Fibroblast of pulmonary artery (primary cell): ENCODE data around the gene AP3D1.

Source experiments
- DNase-seq: peaks from one replicate; pipeline ENCODE4 v3.0.0-alpha.2; 2010; ENCODE audit warnings: low read depth
- H3K4me3 ChIP-seq: replicated peaks from 2 replicates; pipeline ENCODE4 v1.5.1; 2011; ENCODE audit warnings: low read depth, mild to moderate bottlenecking, control low read depth, low read length, moderate library complexity
- TF ChIP-seq, protein P1 (sequence below): IDR thresholded peaks from 2 replicates; pipeline ENCODE4 v1.5.1; 2011; ENCODE audit warnings: mild to moderate bottlenecking, control low read depth, low read length, inconsistent platforms; ENCODE audit errors: missing control alignments

AP3D1 gene

DNA sequence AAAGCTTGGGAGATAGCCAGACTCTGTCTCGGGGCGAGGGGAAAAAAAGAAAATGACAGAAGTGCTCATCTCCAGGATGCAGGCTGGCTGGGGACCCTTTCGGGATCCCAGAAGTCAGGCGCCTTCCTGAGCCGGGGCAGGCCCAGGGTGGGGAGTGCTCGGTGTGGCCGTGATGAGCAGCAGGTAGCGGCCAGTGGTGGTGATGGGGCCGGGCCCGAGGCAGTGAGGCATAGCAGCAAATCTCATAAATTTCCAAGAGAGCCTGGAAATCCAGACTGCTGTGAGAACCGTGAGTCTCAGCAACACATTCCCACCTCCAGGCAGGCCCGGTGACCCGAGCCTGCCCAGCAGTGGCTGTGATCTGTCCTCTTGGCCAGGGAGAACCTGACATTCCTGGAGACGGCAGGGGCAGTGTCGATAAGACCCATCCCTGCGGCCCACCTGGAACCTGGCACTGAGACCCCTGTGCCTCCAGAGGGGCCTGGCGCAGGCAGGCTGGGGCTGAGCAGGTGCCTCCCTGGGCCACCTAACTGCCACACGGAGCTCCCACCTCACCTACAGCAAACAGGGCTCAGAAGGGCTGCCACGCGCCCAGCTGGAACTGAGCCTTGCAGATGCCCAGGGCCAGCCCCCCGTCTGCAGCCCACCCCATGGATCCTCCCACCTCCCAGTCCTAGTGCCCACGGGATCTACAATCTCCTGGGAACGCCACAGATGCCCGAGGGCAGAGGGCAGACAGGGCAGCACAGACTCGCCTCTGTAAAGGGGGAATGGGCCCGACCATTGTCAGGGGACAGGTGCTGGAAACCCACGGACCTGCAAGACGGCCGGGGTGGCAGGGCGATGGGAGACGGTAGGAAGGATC, 31.2 kb downstream of the AP3D1 start:
- DNase-seq: no peak
- TF ChIP-seq, protein P1, sequence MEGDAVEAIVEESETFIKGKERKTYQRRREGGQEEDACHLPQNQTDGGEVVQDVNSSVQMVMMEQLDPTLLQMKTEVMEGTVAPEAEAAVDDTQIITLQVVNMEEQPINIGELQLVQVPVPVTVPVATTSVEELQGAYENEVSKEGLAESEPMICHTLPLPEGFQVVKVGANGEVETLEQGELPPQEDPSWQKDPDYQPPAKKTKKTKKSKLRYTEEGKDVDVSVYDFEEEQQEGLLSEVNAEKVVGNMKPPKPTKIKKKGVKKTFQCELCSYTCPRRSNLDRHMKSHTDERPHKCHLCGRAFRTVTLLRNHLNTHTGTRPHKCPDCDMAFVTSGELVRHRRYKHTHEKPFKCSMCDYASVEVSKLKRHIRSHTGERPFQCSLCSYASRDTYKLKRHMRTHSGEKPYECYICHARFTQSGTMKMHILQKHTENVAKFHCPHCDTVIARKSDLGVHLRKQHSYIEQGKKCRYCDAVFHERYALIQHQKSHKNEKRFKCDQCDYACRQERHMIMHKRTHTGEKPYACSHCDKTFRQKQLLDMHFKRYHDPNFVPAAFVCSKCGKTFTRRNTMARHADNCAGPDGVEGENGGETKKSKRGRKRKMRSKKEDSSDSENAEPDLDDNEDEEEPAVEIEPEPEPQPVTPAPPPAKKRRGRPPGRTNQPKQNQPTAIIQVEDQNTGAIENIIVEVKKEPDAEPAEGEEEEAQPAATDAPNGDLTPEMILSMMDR: no peak
- no peak overlapping the region for H3K4me3 ChIP-seq

DNA sequence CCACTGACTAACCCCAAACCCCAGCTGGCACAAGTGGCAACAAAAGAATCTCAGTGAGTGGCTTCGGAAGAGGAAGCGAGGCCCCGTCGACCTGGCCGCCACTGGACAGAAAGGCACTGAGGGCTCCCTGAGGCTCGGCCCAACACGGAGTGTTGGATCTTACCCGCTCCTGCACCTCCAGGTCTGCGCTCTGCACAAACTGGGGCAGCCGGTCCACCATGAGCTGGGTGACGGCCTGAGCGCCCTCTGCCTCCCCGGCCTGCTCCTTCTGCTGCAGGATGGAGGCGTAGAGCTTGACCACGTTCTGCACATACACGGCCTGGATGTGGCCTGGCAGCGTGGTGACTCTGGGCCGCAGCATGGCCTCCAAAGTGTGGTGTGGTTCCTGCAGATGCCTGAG, 32.9 kb downstream of the AP3D1 start:
- TF ChIP-seq, protein P1: no peak
- H3K4me3 ChIP-seq: no peak overlapping the region
- no peak for DNase-seq

DNA sequence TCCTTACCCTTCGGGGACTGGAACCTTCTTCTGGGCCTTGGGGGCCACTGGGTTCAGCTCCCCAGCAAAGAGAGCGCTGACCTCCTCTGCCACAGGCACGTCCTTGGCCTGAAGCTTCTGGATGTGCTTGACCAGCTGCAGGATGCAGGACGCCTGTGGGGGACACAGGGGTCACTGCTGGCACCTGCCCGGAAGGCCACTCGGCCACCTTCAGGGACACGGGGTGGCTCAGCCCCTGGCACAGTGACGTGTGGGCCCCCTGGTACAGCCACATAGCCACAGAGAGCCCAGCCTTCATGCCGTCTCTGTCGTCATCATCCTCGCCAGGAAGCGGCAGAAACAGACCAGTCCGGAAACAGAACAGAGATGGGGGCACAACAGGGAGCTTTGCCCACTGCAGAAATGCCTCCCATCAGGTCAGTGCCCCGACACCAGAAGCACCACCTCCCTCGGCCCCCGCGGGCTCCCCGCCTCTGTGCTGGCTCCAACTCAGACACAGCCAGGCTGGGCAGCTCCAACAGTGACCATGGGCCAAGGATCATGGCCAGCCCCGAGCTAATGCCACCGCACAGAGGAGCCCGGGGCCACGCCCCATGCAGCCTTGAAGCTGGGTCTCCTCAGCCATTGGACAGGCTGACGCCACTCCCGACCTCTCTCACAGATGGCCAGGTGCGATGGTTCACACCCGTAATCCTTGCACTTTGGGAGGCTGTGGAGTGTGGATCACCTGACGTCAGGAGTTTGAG, 34.0 kb downstream of the AP3D1 start:
- TF ChIP-seq, protein P1: no peak
- H3K4me3 ChIP-seq: no peak overlapping the region
- no peak for DNase-seq

DNA sequence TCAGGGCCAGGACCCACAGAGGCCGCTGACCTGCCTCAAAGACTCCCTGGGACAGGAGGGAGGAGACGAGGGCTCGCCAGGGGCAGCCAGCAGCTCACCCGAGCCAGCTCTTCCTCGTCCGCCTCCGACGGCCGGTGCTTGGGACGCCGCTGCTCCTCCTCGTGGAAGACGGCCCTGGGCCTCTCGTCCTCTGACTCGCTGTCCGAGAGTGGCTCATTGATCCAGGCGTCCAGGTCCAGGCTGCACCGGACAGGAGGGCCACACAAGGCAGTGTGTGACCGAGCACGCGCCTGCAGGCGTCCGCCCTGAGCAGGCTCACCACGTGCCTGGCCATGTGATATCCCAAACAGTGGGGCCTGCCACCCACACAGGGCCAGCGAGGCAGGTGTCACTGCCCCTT, 34.9 kb downstream of the AP3D1 start:
- DNase-seq: no peak
- TF ChIP-seq, protein P1: no peak
- no peak overlapping the region for H3K4me3 ChIP-seq

DNA sequence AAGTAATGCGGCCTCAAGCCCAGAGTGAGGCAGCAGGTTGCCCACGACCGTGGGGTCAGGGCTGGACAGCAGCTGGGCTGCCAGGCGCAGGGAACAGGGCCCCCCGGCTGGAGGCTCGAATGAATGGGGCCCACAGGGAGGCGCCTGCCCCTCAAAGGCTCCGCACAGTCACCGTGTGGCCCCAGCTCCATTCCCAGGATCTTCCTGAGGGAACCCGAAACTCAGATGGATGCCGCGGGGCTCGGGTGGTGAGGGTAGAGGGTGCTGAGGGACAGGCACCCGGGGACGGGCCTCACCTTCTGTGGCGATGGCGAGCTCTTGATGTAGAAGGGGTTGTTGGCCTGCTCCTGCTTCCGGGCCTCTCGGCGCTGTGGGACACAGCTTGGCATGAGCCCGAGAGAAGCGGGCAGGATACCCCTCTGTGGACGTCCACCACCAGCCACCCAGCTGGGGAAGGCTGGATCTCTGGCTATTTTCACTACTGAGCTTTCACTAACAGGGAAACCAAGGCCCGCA, 35.4 kb downstream of the AP3D1 start:
- no peak for DNase-seq
- H3K4me3 ChIP-seq: no peak overlapping the region
- TF ChIP-seq, protein P1: no peak

DNA sequence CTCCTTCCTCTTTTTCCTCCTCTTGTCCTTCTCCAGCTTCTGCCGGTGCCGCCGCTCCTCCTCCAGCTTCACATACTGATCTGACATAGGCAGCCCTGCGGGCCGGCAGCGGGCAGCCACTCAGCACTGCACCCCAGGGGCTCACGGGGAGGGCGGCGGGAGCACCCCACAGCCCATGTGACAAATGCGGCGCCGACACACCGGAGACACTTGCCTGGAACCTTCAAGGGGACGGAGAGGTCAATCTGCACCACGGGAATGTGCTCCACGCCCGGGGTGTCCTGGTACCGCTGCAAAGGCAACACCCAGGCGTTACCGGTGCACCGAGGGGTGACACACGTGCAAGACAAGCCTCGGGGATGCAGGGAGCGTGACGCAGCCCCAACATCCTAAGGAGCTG, 36.0 kb downstream of the AP3D1 start:
- H3K4me3 ChIP-seq: no peak overlapping the region
- TF ChIP-seq, protein P1: no peak
- DNase-seq: no peak
